Measurements from ENCODE around the gene SEC61A2. TPM values are rescaled to one million over a fixed set of nuclear protein-coding genes. Genes with fewer than 3 reads are reported as not detected.

The SEC61A2 gene
- total RNA-seq, 2 experiments from 2014 or later: 9.1 to 9.7 TPM

DNA sequence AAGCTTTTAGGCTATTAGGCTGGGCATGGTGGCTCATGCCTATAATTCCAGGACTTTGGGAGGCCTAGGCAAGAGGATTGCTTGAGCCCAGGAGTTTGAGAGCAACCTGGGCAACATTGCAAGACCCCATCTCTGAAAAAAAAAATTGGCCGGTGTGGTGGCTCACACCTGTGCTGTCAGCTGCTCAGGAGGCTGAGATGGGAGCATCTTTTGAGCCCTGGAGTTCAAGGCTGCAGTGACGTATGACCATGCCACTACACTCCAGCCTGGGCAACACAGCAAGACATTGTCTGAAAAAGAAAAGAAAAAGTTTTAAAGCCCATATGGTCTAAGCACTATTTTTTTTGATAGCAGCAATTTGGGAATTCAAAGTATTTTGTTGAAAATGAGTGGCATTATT is 15.8 kb upstream of the SEC61A2 start:
- no peak for DNase-seq
- no peak overlapping the region for H3K4me3 Mint-ChIP-seq
- ATAC-seq: no peak
- H3K27ac Mint-ChIP-seq: no peak overlapping the region
- CTCF ChIA-PET: no interaction called here
- H3K36me3 Mint-ChIP-seq (ENCODE audit: low read depth): peaks cover 38% of the 10 kb centered on the region
- no peaks in the 10 kb centered on the region for H3K9me3 Mint-ChIP-seq (ENCODE audit: insufficient read depth)
- POLR2A ChIA-PET: no interaction called here
- peaks cover 22% of the 10 kb centered on the region for H3K4me1 Mint-ChIP-seq (ENCODE audit: low read depth)
- no peaks in the 10 kb centered on the region for H3K27me3 Mint-ChIP-seq (ENCODE audit: low read depth)

DNA sequence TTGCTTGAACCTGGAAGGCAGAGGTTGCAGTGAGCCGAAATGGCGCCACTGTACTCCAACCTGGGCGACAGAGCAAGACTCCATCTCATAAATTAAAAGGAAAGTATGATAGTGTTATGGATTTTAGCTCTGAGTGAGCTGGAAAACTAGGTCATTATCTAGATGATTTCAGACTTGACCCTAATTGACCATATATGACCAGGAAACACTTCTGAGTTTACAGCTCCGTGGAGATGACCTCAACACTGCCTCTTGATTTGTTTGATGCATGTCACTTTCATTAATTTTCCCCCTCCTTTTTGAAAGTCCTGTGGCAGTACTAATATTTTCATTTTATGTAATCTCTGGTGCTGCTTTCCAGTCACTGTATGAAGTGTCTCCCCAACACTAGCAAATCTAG is 7.8 kb upstream of the SEC61A2 start:
- no peak for ATAC-seq

DNA sequence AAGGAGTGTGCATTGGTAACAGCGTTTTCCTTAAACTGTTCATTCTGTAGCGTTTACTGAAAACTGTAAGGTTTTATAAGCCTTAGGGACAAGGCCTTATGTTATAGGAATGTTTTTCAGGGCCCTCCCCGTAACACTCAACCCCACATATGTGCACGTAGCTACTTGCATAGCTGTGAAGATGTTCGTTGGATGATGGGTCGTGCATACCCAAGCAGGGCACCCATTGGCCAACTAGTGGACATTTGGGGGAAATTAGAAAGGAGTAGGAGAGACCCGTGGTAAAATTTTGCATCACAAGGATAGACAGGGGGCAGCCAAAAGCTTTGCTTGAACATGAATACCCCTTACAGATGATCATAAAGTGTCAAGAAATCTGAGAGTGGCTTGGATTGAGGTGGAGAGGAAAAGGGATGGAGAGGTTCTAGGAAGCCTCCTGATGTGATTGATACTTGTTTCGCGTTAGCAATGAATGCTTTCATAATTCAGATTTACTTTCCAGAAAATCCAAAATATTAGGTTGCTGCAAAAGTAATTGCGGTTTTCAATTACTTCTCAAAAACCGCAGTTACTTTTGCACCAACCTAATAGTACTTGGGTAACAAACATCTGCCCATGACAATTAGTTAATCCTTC is 878 bp downstream of the SEC61A2 start:
- Mint-ChIP-seq H3K4me3 (peak overlapping the region; percentile 84), H3K9me3 (ENCODE audit: insufficient read depth) (no peaks in the 10 kb centered on the region), H3K4me1 (ENCODE audit: low read depth) (peaks cover 17% of the 10 kb centered on the region), H3K27me3 (ENCODE audit: low read depth) (no peaks in the 10 kb centered on the region), H3K36me3 (ENCODE audit: low read depth) (peaks cover 9% of the 10 kb centered on the region), H3K27ac (peak overlapping the region; percentile 72)
- ChIA-PET CTCF (interaction anchor here (0.6 to 1.5 kb wide), 12 partner anchors 9 to 143 kb away, joined by 3 to 6 read pairs (median 4); partner anchors contain the start of genes CDC123 and NUDT5), POLR2A (interaction anchor here (0.8 to 1.2 kb wide), 4 partner anchors 16 to 88 kb away, joined by 3 to 7 read pairs (median 6); partner anchors contain the start of genes CDC123, NUDT5 and UPF2)
- ATAC-seq: peak; percentile 22
- peak; percentile 64 for DNase-seq

More for the DNA sequence above, 7.8 kb upstream of the SEC61A2 start:
- Mint-ChIP-seq H3K9me3 (ENCODE audit: insufficient read depth) (no peaks in the 10 kb centered on the region), H3K4me1 (ENCODE audit: low read depth) (peaks cover 18% of the 10 kb centered on the region), H3K27me3 (ENCODE audit: low read depth) (no peaks in the 10 kb centered on the region), H3K27ac (no peak overlapping the region), H3K36me3 (ENCODE audit: low read depth) (peaks cover 46% of the 10 kb centered on the region), H3K4me3 (no peak overlapping the region)
- ChIA-PET CTCF (interaction anchor here (1.1 kb wide), 1 partner anchor 9 kb away, joined by 4 read pairs; no protein-coding TSS in a partner anchor), POLR2A (no interaction called here)
- DNase-seq: no peak

DNA sequence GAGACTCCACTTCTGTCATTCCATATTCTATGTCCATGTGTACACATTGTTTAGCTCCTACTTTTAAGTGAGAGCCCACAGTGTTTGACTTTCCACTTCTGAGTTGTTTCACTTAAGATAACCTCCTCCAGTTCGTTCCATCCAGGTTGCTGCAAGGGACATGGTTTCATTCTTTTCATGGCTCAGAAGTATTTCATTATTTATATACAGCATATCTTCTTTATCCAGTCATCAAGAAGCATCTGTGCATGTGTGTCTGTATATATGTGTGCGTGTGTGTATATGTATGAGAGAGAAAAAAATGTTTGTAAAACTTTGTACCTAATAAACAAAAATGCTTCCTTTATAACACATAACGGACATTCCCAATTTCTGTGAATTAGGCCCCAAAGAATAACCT is 6.2 kb downstream of the SEC61A2 start:
- POLR2A ChIA-PET: no interaction called here
- DNase-seq (no peak), ATAC-seq (no peak)
- Mint-ChIP-seq H3K4me1 (ENCODE audit: low read depth) (peaks cover 4% of the 10 kb centered on the region), H3K27ac (no peak overlapping the region), H3K36me3 (ENCODE audit: low read depth) (peaks cover 28% of the 10 kb centered on the region), H3K9me3 (ENCODE audit: insufficient read depth) (no peaks in the 10 kb centered on the region), H3K4me3 (no peak overlapping the region), H3K27me3 (ENCODE audit: low read depth) (no peaks in the 10 kb centered on the region)
- CTCF ChIA-PET: interaction anchor here (1.0 to 1.3 kb wide), 3 partner anchors 10 to 67 kb away, joined by 3 to 5 read pairs (median 4); partner anchors contain the start of gene DHTKD1

DNA sequence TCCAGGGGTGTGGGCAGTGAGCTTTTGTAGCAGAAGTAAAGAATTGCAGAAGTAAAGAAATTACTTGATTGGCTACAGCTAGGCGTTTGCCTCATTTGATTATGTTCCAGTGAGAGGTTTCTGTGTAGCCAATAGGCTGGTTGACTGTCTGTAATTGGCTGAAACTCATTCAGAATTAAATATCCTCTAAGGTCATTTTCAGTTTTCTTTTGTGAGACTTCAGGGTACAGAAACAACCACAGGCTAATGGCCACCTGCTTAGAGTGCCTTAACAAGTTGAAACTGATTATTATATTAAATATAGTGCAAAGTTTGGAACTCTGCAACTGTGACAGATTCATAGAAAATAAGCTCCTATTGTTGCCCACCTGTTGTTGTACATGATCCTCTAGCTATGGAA is 10.6 kb downstream of the SEC61A2 start:
- no peak for ATAC-seq
- Mint-ChIP-seq H3K4me1 (ENCODE audit: low read depth) (no peaks in the 10 kb centered on the region), H3K9me3 (ENCODE audit: insufficient read depth) (no peaks in the 10 kb centered on the region), H3K4me3 (no peak overlapping the region), H3K27me3 (ENCODE audit: low read depth) (no peaks in the 10 kb centered on the region), H3K27ac (no peak overlapping the region), H3K36me3 (ENCODE audit: low read depth) (peaks cover 39% of the 10 kb centered on the region)
- POLR2A ChIA-PET: interaction anchor here (0.8 kb wide), 1 partner anchor 39 kb away, joined by 3 read pairs; no protein-coding TSS in a partner anchor
- CTCF ChIA-PET: interaction anchor here (0.6 to 1.0 kb wide), 2 partner anchors 10 kb away, joined by 3 to 4 read pairs; no protein-coding TSS in a partner anchor
- no peak for DNase-seq

DNA sequence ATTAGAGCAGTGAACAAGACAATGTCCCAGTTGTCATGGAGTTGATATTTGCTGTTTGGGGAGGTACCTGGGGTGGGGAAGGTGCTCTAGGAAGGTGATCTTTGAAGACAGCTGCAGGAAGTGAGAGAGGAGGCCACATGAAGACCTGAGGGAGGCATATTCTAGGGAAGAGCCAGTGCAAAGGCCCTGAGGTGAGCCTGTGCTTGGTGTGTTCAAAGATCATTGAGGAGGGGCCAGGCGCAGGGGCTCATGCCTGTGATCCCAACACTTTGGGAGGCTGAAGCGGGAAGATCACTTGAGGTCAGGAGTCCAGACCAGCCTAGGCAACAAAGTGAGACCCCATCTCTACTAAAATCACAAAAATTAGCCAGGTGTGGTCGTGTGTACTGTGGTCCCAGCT is 15.1 kb downstream of the SEC61A2 start:
- no peaks in the 10 kb centered on the region for H3K9me3 Mint-ChIP-seq (ENCODE audit: insufficient read depth)
- H3K4me1 Mint-ChIP-seq (ENCODE audit: low read depth): no peaks in the 10 kb centered on the region
- POLR2A ChIA-PET: interaction anchor here (0.9 kb wide), 1 partner anchor 103 kb away, joined by 3 read pairs; no protein-coding TSS in a partner anchor
- DNase-seq (no peak), ATAC-seq (no peak)
- H3K27ac Mint-ChIP-seq: no peak overlapping the region
- H3K4me3 Mint-ChIP-seq: no peak overlapping the region
- peaks cover 34% of the 10 kb centered on the region for H3K36me3 Mint-ChIP-seq (ENCODE audit: low read depth)
- CTCF ChIA-PET: interaction anchor here (1.0 kb wide), 1 partner anchor 14 kb away, joined by 3 read pairs; no protein-coding TSS in a partner anchor
- no peaks in the 10 kb centered on the region for H3K27me3 Mint-ChIP-seq (ENCODE audit: low read depth)

DNA sequence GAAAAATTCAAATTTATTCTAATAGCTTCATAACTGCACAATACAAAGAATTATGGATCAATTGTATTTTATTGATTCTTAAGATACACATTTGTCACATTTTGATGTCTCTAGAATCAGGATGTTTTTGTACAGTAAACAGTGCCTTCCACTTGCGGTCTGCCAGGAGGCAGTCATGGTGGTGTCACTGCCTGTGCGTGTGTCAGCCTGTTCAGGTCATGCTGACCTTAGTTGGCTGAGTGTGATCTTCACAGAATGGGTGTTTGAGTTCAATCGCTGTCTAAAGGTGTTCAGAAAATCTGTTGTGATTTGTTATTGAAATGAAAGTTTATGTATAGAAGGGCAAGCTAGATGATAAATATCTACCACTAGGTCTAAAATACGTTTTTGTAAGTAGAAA is 20.7 kb downstream of the SEC61A2 start:
- Mint-ChIP-seq H3K4me3 (no peak overlapping the region), H3K4me1 (ENCODE audit: low read depth) (no peaks in the 10 kb centered on the region), H3K27ac (no peak overlapping the region), H3K36me3 (ENCODE audit: low read depth) (peaks cover 26% of the 10 kb centered on the region), H3K27me3 (ENCODE audit: low read depth) (no peaks in the 10 kb centered on the region), H3K9me3 (ENCODE audit: insufficient read depth) (no peaks in the 10 kb centered on the region)
- CTCF ChIA-PET: interaction anchor here (1.0 kb wide), 1 partner anchor 10 kb away, joined by 3 read pairs; no protein-coding TSS in a partner anchor
- DNase-seq (no peak), ATAC-seq (no peak)
- POLR2A ChIA-PET: no interaction called here

DNA sequence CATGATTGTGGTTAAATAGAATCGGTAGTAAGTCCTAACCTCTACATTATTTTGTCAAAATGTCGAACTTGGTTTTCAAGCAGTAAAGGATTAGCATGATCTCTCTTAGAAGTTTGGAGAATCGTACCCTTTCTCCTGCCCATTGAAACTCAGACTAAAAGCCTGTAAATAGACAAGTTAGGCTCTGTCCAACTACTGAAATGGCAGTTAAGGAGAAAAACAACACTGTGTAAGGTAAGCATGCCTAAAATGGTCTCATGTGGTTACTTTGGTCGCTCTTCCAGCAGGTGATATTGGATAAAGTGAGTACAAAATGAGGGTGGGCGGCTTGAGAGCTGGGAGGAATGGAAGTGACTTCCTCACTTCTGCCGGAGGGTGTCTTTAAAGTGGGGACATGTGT is 25.0 kb downstream of the SEC61A2 start:
- no peaks in the 10 kb centered on the region for H3K4me1 Mint-ChIP-seq (ENCODE audit: low read depth)
- CTCF ChIA-PET: interaction anchor here (1.2 kb wide), 1 partner anchor 9 kb away, joined by 3 read pairs; no protein-coding TSS in a partner anchor

DNA sequence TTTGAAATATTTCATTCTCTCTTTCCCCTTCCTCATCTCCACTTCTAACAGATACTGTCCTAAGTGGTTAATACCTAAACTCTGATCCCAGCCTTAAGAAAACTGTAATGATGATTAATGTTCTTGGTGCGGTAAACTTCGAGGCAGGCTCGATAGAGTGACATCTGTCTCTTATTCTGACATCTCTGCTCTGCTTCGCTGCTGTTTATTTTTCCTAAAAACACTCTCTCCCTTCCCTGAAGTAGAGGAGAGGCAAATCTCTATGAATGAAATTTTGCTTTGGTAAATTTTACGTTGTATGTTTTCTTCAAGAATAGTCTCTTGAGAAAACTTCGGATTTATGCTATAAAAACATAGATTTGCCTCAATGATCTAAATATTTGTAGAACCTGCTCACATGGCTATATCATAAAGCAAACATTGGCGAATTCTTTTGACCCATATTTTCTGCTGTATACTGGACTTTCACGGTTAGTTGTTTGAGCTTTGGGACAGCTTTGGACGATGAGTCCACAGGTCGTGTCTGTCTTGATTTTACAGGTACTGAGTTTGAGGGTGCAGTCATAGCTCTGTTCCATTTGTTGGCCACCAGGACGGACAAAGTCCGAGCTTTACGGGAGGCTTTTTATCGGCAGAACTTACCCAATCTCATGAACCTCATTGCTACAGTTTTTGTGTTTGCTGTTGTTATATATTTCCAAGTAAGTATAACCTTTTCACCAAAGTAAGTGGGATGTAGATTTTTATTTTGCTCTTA is 27.1 kb downstream of the SEC61A2 start:
- Mint-ChIP-seq H3K27me3 (ENCODE audit: low read depth) (no peaks in the 10 kb centered on the region), H3K4me3 (no peak overlapping the region), H3K27ac (no peak overlapping the region)

More for the DNA sequence above, 25.0 kb downstream of the SEC61A2 start:
- Mint-ChIP-seq H3K27ac (no peak overlapping the region), H3K36me3 (ENCODE audit: low read depth) (peaks cover 19% of the 10 kb centered on the region), H3K4me3 (no peak overlapping the region), H3K27me3 (ENCODE audit: low read depth) (no peaks in the 10 kb centered on the region), H3K9me3 (ENCODE audit: insufficient read depth) (no peaks in the 10 kb centered on the region)
- DNase-seq: no peak
- POLR2A ChIA-PET: no interaction called here
- ATAC-seq: no peak

DNA sequence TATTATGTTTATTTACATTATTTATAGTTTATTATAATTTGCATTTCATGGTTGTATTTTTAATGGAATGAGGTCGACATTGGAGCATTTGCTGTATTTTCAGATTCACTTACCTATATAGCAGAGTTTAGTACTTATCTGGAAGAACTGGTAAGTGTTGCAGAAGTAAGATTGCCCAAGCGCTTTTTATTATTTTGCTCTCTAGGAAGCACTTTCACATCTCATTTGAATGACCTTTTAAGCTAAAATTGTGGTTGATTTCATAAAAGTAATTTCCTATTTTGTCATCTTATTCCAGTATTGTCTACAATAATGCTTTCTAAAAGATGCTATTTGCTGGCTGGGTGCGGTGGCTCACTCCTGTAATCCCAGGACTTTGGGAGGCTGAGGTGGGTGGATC is 28.6 kb downstream of the SEC61A2 start:
- Mint-ChIP-seq H3K4me1 (ENCODE audit: low read depth) (no peaks in the 10 kb centered on the region), H3K9me3 (ENCODE audit: insufficient read depth) (no peaks in the 10 kb centered on the region), H3K4me3 (no peak overlapping the region), H3K36me3 (ENCODE audit: low read depth) (peaks cover 28% of the 10 kb centered on the region), H3K27me3 (ENCODE audit: low read depth) (no peaks in the 10 kb centered on the region), H3K27ac (no peak overlapping the region)
- no peak for DNase-seq
- no peak for ATAC-seq
- ChIA-PET POLR2A (interaction anchor here (0.6 kb wide), 1 partner anchor 14 kb away, joined by 4 read pairs; no protein-coding TSS in a partner anchor), CTCF (no interaction called here)

More for the DNA sequence above, 27.1 kb downstream of the SEC61A2 start:
- ATAC-seq (no peak), DNase-seq (no peak)
- no peaks in the 10 kb centered on the region for H3K4me1 Mint-ChIP-seq (ENCODE audit: low read depth)
- peaks cover 19% of the 10 kb centered on the region for H3K36me3 Mint-ChIP-seq (ENCODE audit: low read depth)
- ChIA-PET POLR2A (no interaction called here), CTCF (no interaction called here)
- no peaks in the 10 kb centered on the region for H3K9me3 Mint-ChIP-seq (ENCODE audit: insufficient read depth)

DNA sequence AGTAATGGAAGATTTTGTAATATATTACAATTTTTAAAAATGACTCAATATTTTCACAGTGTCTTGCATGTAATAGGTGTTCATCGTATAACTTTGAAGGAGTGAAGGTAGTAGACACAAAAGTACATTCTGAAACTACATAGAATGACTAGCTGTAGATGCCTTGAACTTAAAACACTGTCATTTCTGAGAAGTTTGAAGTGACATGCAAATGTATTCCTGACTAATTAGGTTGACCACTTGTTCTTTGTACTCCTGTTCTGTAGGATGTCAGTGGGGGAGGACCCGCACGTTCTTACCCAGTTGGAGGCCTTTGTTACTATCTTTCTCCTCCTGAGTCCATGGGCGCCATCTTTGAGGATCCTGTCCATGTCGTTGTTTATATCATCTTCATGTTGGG is 31.2 kb downstream of the SEC61A2 start:
- Mint-ChIP-seq H3K27ac (no peak overlapping the region), H3K36me3 (ENCODE audit: low read depth) (peaks cover 40% of the 10 kb centered on the region), H3K4me3 (no peak overlapping the region), H3K27me3 (ENCODE audit: low read depth) (no peaks in the 10 kb centered on the region), H3K4me1 (ENCODE audit: low read depth) (no peaks in the 10 kb centered on the region), H3K9me3 (ENCODE audit: insufficient read depth) (no peaks in the 10 kb centered on the region)
- ChIA-PET POLR2A (no interaction called here), CTCF (no interaction called here)
- ATAC-seq (no peak), DNase-seq (no peak)

DNA sequence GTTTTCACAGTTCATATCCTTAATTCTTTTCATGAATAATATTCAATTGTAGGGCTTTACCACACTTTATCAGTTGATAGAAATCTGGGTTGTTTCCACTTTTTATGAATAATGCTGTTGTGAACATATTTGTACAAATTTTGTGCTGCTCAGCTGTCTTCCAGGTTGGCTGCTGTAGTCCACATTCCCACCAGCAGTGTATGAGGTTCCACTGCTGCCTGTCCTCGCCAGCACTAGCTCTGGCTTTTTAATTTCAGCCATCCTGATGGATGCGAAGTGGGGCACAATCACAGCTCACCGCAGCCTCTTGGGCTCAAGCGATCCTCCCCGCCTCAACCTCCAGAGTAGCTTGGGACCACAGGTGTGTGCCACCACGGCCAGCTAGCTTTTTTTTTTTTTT is 33.5 kb downstream of the SEC61A2 start:
- Mint-ChIP-seq H3K4me3 (no peak overlapping the region), H3K9me3 (ENCODE audit: insufficient read depth) (no peaks in the 10 kb centered on the region), H3K36me3 (ENCODE audit: low read depth) (peaks cover 47% of the 10 kb centered on the region), H3K4me1 (ENCODE audit: low read depth) (no peaks in the 10 kb centered on the region), H3K27me3 (ENCODE audit: low read depth) (no peaks in the 10 kb centered on the region), H3K27ac (no peak overlapping the region)
- ChIA-PET CTCF (no interaction called here), POLR2A (no interaction called here)
- ATAC-seq: no peak
- no peak for DNase-seq

Data from activated CD8-positive, alpha-beta T cell treated with anti-CD3 and anti-CD28 coated beads, Interleukin-2, amount 10 ng/mL, durations not matched to agents 7 days and 5 days (primary cell).